GM21528 (cell line): ENCODE measurements around the gene TENT4A.
A peak's percentile ranks its signal among the peaks of the same experiment; 100 is the strongest.

Source experiments
- ATAC-seq: cut with Tn5 transposase; IDR thresholded peaks from one replicate; pipeline ENCODE4 v1.9.1; 2021; ENCODE audit warnings: mild to moderate bottlenecking, moderate library complexity; ENCODE audit not compliant: unreplicated experiment, low FRiP score

TENT4A gene

GRCh38 chr5:6700074-6700684 is 13.1 kb upstream of the TENT4A start:
- no peak for ATAC-seq

GRCh38 chr5:6700685-6701355 is 12.4 kb upstream of the TENT4A start:
- no peak for ATAC-seq

GRCh38 chr5:6701491-6701890 is 11.7 kb upstream of the TENT4A start:
- no peak for ATAC-seq

- no peak for ATAC-seq
Measured at GRCh38 chr5:6702633-6703032, 10.6 kb upstream of the TENT4A start.

- ATAC-seq = no peak
Measured at GRCh38 chr5:6703806-6704205, 9.4 kb upstream of the TENT4A start.

- no peak for ATAC-seq
Measured at GRCh38 chr5:6704361-6704851, 8.8 kb upstream of the TENT4A start.

GRCh38 chr5:6705088-6705487 is 8.1 kb upstream of the TENT4A start:
- ATAC-seq = peak; percentile 64

GRCh38 chr5:6705959-6706358 is 7.3 kb upstream of the TENT4A start:
- no peak for ATAC-seq

GRCh38 chr5:6707852-6708251 is 5.4 kb upstream of the TENT4A start:
- ATAC-seq = no peak

- ATAC-seq = no peak
Measured at GRCh38 chr5:6708814-6709213, 4.4 kb upstream of the TENT4A start.

- no peak for ATAC-seq
Measured at GRCh38 chr5:6710070-6710469, 3.2 kb upstream of the TENT4A start.

- no peak for ATAC-seq
Measured at GRCh38 chr5:6710551-6711318, 2.5 kb upstream of the TENT4A start.

- ATAC-seq = peak; percentile 9
Measured at GRCh38 chr5:6711409-6712141, 1.7 kb upstream of the TENT4A start.

- ATAC-seq = peak; percentile 19
Measured at GRCh38 chr5:6712142-6712576, 1.1 kb upstream of the TENT4A start.

GRCh38 chr5:6712577-6713273 is 507 bp upstream of the TENT4A start:
- peak; percentile 68 for ATAC-seq

GRCh38 chr5:6714226-6715041 is 1.2 kb downstream of the TENT4A start:
- no peak for ATAC-seq

- ATAC-seq = no peak
Measured at GRCh38 chr5:6715271-6715670, 2.0 kb downstream of the TENT4A start.

GRCh38 chr5:6715758-6716628 is 2.8 kb downstream of the TENT4A start:
- no peak for ATAC-seq
